OCI-LY7 (cell line): ENCODE data around the gene HS3ST5.

ENCODE experiments used
- CTCF ChIP-seq: fragments of 200-600 bp; sonication (generic); conservative IDR thresholded peaks from 2 replicates; pipeline ENCODE4 v1.5.1; 2014; ENCODE audit warnings: mild to moderate bottlenecking, antibody characterized with exemption, low read length, moderate library complexity, mixed read lengths
- EZH2phosphoT487 ChIP-seq: fragments of 200-600 bp; sonication (generic); IDR thresholded peaks from 2 replicates; pipeline ENCODE4 v1.6.1; 2018; ENCODE audit warnings: low read depth, borderline replicate concordance, mild to moderate bottlenecking, mixed run types, antibody characterized with exemption, low read length, moderate library complexity, mixed read lengths

GRCh38 chr6:114092943-114093342 is 249.9 kb downstream of the HS3ST5 start:
- TF ChIP-seq CTCF (no peak), EZH2phosphoT487 (no peak)
